Endothelial cell of umbilical vein (primary cell): ENCODE data around the gene MPP3. TPM values are rescaled to one million over a fixed set of nuclear protein-coding genes. Genes with fewer than 3 reads are reported as not detected.

Source experiments
- BruUV-seq: library from RNA; stranded (reverse); fragments of 400-500 nt; replicated peaks from 2 replicates; lab custom pipeline; 2021; lab: Mats Ljungman, UMichigan
- CTCF ChIA-PET: fragments of 300-600, 350-600 bp; sonication (Branson Sonifier 250); formaldehyde crosslinking; loops from one replicate; lab custom pipeline; 2021; ENCODE audit warnings: antibody characterized with exemption, inconsistent platforms; lab: Charles Lee
- POLR2A ChIA-PET: fragments of 300-600, 350-600 bp; sonication (Branson Sonifier 250); formaldehyde crosslinking; loops from one replicate; lab custom pipeline; 2021; ENCODE audit warnings: antibody characterized with exemption, inconsistent platforms; lab: Charles Lee
- DNase-seq: peaks from one replicate; pipeline ENCODE4 v3.0.0-alpha.2; 2011; ENCODE audit warnings: low read depth, low spot score
- FAIRE-seq: peaks from 2 replicates; lab custom pipeline; 2011; peaks lifted over from hg19 to GRCh38; lab: Jason Lieb, UNC
- H2AFZ ChIP-seq: 2 replicates; pipeline ENCODE4 v1.6.0; 2012; ENCODE audit warnings: low read depth, low read length, control low read depth, inconsistent platforms
- H3K27ac ChIP-seq: 2 replicates; pipeline ENCODE4 v1.5.1; 2011; ENCODE audit warnings: low read depth, mild to moderate bottlenecking, control low read depth, low read length, moderate library complexity; ENCODE audit not compliant: insufficient read depth
- H3K27me3 ChIP-seq, 2 experiments: 2 replicates each; pipeline versions ENCODE4 v1.6.0 to v1.6.1; 2011; ENCODE audit warnings: low read length in 2 of 2, mixed read lengths in 1 of 2; ENCODE audit not compliant: control insufficient read depth in 2 of 2, insufficient read depth in 2 of 2
- H3K36me3 ChIP-seq, 2 experiments: 2 replicates in 1 of 2; 3 replicates in 1 of 2; pipeline ENCODE4 v1.5.1; 2011; ENCODE audit warnings: low read length in 2 of 2, mild to moderate bottlenecking in 1 of 2, moderate library complexity in 1 of 2; ENCODE audit not compliant: control insufficient read depth in 2 of 2, insufficient read depth in 2 of 2; ENCODE audit errors: extremely low read depth in 1 of 2
- H3K4me1 ChIP-seq: 3 replicates; pipeline ENCODE4 v1.5.1; 2011; ENCODE audit warnings: mild to moderate bottlenecking, low read length; ENCODE audit not compliant: control insufficient read depth, insufficient read depth; ENCODE audit errors: extremely low read depth
- H3K4me2 ChIP-seq: 2 replicates; pipeline ENCODE4 v1.6.1; 2011; ENCODE audit warnings: low read length, control low read depth, mixed read lengths; ENCODE audit not compliant: insufficient read depth
- H3K4me3 ChIP-seq, 3 experiments: fragments of 200-600 bp in 1 of 3; sonication (generic), shearing (Covaris generic) in 1 of 3; replicated peaks in 1 of 3; 2 replicates each; pipeline ENCODE4 v1.5.1; 2011 to 2016; ENCODE audit warnings: control low read depth in 3 of 3, low read length in 3 of 3, mild to moderate bottlenecking in 2 of 3, inconsistent platforms in 1 of 3, low read depth in 1 of 3, moderate library complexity in 1 of 3; ENCODE audit not compliant: insufficient read depth in 1 of 3
- H3K79me2 ChIP-seq: 2 replicates; pipeline ENCODE4 v1.6.0; 2012; ENCODE audit warnings: low read length, inconsistent platforms; ENCODE audit not compliant: control insufficient read depth, insufficient read depth
- H3K9ac ChIP-seq: replicated peaks from 2 replicates; pipeline ENCODE3; 2011; ENCODE audit warnings: low read length, control low read depth; ENCODE audit not compliant: insufficient read depth; ENCODE audit errors: extremely low read depth
- H3K9me1 ChIP-seq: replicated peaks from 3 replicates; pipeline ENCODE4 v1.6.0; 2011; ENCODE audit warnings: mild to moderate bottlenecking, low read length; ENCODE audit not compliant: control insufficient read depth, insufficient read depth; ENCODE audit errors: extremely low read depth
- H3K9me3 ChIP-seq: replicated peaks from 2 replicates; pipeline ENCODE4 v1.5.1; 2012; ENCODE audit warnings: low read length, inconsistent platforms; ENCODE audit not compliant: control insufficient read depth, insufficient read depth
- H4K20me1 ChIP-seq: replicated peaks from 2 replicates; pipeline ENCODE3; 2011; ENCODE audit warnings: mild to moderate bottlenecking, low read length; ENCODE audit not compliant: control insufficient read depth, insufficient read depth; ENCODE audit errors: extremely low read depth
- EZH2 ChIP-seq: IDR thresholded peaks from 2 replicates; pipeline ENCODE4 v1.6.1; 2012; ENCODE audit warnings: borderline replicate concordance, low read depth, mild to moderate bottlenecking, moderate library complexity, low read length, inconsistent platforms; ENCODE audit not compliant: severe bottlenecking
- FOS ChIP-seq: IDR thresholded peaks from 2 replicates; pipeline ENCODE4 v1.6.1; 2011; ENCODE audit warnings: mild to moderate bottlenecking, low read length, moderate library complexity, borderline replicate concordance; ENCODE audit not compliant: insufficient read depth
- GATA2 ChIP-seq: IDR thresholded peaks from 2 replicates; pipeline ENCODE4 v1.7.0; 2011; ENCODE audit warnings: low read depth, mild to moderate bottlenecking, moderate library complexity, mixed read lengths, low read length; ENCODE audit not compliant: insufficient read length, insufficient read depth
- JUN ChIP-seq: IDR thresholded peaks from 2 replicates; pipeline ENCODE4 v1.6.1; 2011; ENCODE audit warnings: borderline replicate concordance, low read depth; ENCODE audit not compliant: insufficient read length, insufficient read depth
- MAX ChIP-seq: IDR thresholded peaks from 2 replicates; pipeline ENCODE4 v1.6.1; 2011; ENCODE audit not compliant: insufficient read depth, insufficient read length
- MYC ChIP-seq: IDR thresholded peaks from one replicate; pipeline ENCODE4 v1.6.1; 2011; ENCODE audit warnings: mild to moderate bottlenecking, low read depth, low read length
- POLR2A ChIP-seq: IDR thresholded peaks from 2 replicates; pipeline ENCODE4 v1.6.1; 2012; ENCODE audit warnings: low read depth, mild to moderate bottlenecking, control low read depth, low read length
- POLR2AphosphoS5 ChIP-seq: IDR thresholded peaks from 2 replicates; pipeline ENCODE4 v1.6.1; 2012; ENCODE audit warnings: low read depth, mild to moderate bottlenecking, control low read depth, low read length, moderate library complexity; ENCODE audit not compliant: insufficient read depth
- dilution Hi-C: fragments of 300-500 bp; cut with MboI; formaldehyde crosslinking; loops from one replicate; pipeline ENCODE4 v1.15.0; 2019; ENCODE audit warnings: low sequenced_read_pairs; ENCODE audit not compliant: extremely low pct_ligation_motif_present
- intact Hi-C: fragments of 100-400 bp; cut with micrococcal nuclease; formaldehyde crosslinking; loops from one replicate; pipeline ENCODE4 v1.10.0; 2022
- polyA plus RNA-seq, 4 experiments: library from polyadenylated mRNA; depleted of rRNA in 3 of 4; stranded (reverse) in 3 of 4; unstranded in 1 of 4; fragments of >200 nt; gene quantifications; 2 replicates each; pipeline versions ENCODE4 v1.2.1 to v1.2.3, GENCODE V29; 2011 to 2012; ENCODE audit warnings: missing spikeins in 1 of 4
- total RNA-seq: library from RNA; stranded (reverse); gene quantifications from 2 replicates; pipeline ENCODE4 v1.2.3, GENCODE V29; 2021

Gene MPP3
- total and polyA plus RNA-seq, 2 donors (not counting 3 experiments of a cell fraction or from before 2014, with no cell fraction given), result 6.1 to 11.3 TPM

GRCh38 chr17:43758497-43759174 lies 74.3 kb downstream of the MPP3 start, which contains the start of gene SOST:
SOST (minus strand) TSS chr17:43758791; CDS start chr17:43758741, 50 bp downstream.
- Histone ChIP-seq H3K27ac (no peak within 1 kb of the TSS), H3K36me3 (no peaks in the 10 kb centered on the region), H3K4me3 (no peak within 1 kb of the TSS), H3K9ac (no peak within 1 kb of the TSS), H3K4me1 (peaks cover 3% of the 10 kb centered on the region), H4K20me1 (no peaks in the 10 kb centered on the region), H2AFZ (no peak within 1 kb of the TSS), H3K27me3 (peaks cover 8 to 13% of the 10 kb centered on the region in 2 experiments), H3K4me2 (no peak within 1 kb of the TSS), H3K9me1 (no peaks in the 10 kb centered on the region), H3K9me3 (no peaks in the 10 kb centered on the region), H3K79me2 (no peaks in the 10 kb centered on the region)
- no TSS peak for BruUV-seq
- dilution Hi-C loops (no loop called here), intact Hi-C loops (no loop called here)
- TF ChIP-seq POLR2AphosphoS5 (no peak), EZH2 (no peak), FOS (no peak), MAX (no peak), GATA2 (no peak), JUN (no peak), POLR2A (no peak), MYC (no peak)
- no peak for DNase-seq
- FAIRE-seq, result no peak
- ChIA-PET POLR2A (no interaction called here), CTCF (interaction anchor here (0.8 to 9.4 kb wide), 4 partner anchors 25 to 62 kb away, joined by 3 to 414 read pairs (median 13); no protein-coding TSS in a partner anchor)
